NCI-H526 treated with DMSO at 0.1 percent for 48 hours (cell line): ENCODE data around the gene CSNK2A1.

Source experiments
- DNase-seq: peaks from one replicate; lab custom pipeline; 2025; lab: John Stamatoyannopoulos, UW

Gene CSNK2A1

GRCh38 chr20:430091-430999 is 113.2 kb downstream of the CSNK2A1 start:
- no peak for DNase-seq

DNA sequence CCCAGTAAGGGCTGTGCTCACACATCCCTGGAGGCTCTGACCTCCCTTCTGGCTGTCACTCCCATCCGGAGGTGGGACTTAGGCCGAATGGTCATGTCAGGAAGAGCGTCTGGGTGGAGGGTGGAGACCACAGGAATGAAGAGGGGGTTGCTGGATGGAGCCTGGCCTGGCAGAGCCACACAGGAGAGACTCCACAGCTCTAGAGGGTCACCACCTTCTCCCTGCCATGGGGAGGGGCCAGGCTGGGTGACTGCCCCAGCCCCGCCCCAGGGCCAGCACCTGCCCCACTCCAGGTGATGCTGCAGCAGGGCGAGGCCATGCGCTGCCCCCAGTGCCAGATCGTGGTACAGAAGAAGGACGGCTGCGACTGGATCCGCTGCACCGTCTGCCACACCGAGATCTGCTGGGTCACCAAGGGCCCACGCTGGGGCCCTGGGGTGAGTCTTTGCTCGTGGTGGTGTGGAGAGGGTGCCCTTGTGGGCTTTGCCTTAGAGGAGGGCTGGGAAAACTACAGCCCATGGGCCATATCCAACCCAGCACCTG is 114.9 kb downstream of the CSNK2A1 start:
- DNase-seq = no peak

DNA sequence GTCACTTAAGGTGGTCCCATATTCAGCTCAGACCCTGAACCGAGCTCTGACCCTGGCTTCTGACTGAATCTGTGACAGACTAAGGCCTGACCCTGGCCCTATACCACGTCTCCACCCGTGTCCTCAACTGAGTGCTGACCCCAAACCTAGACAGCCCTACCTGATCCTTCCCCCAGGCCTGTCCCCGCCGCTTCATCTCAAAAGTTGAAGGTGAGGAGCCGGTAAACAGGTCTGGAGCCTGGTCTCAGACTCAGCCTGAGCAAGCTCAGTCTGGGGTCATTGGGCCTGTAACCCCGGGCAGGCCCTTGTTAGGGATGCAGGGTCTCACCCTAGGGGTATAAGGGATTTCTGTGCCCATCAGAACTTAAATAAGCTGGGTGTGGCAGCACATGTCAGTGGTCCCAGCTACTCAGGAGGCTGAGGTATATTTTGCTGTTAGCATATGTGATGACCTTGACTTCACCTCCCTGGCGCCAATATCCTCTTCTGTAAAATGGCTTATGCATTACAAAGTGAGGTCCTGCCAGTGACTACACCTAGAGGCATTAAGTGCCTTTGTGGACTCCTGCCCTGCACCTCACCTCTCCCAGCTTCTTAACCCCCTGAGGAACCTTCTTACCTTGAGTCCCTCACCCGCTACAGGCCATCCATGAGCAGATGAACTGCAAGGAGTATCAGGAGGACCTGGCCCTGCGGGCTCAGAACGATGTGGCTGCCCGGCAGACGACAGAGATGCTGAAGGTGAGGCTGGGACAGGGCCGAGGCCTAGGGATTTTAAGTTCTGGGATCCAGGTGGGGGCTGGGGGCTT is 115.5 kb downstream of the CSNK2A1 start:
- no peak for DNase-seq

DNA sequence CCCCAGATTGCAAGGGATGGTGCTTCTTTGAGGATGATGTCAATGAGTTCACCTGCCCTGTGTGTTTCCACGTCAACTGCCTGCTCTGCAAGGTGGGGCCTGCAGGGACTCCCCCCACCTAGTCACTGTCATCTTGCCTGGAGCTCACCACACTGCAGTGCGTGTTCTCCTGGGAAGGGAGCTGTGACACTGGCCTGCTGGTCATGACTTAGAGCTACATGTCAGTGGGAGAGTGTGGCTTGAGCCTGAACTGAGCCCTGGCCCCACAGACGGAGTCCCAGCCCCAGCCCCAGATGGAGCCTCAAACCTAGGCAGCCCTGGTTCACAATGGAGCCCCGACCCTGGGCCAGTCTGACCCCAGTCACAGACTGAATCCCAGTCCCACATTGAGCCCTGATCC is 116.2 kb downstream of the CSNK2A1 start:
- DNase-seq = no peak

DNA sequence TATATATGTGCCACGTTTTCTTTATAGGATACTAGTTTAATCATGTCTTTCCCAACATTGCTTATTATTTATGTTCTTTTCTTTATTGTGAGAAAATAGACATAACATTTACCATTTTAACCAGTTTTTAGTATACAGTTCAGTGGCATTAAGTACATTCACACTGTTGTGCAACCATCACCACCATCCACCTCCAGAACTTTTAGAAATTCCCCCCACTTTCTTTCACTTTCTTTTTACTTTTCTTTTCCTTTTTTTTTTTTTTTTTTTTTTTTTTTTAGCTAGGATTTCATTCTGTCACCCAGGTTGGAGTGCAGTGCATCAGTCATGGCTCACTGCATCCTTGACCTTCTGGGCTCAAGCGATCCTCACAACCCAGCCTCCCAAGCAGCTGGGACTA is 117.0 kb downstream of the CSNK2A1 start:
- no peak for DNase-seq
